HG03439 (cell line): ENCODE data around the gene CITED2.
A peak's percentile ranks its signal among the peaks of the same experiment; 100 is the strongest.

Experiments used
- ATAC-seq: cut with Tn5 transposase; IDR thresholded peaks from one replicate; pipeline ENCODE4 v1.9.1; 2021; ENCODE audit warnings: mild to moderate bottlenecking, moderate library complexity; ENCODE audit not compliant: unreplicated experiment

Gene CITED2

GRCh38 chr6:139334806-139335446 lies 39.5 kb downstream of the CITED2 start:
- ATAC-seq = no peak

GRCh38 chr6:139330826-139331500 lies 43.5 kb downstream of the CITED2 start:
- ATAC-seq = no peak

- no peak for ATAC-seq
Measured at GRCh38 chr6:139330306-139330705, 44.1 kb downstream of the CITED2 start.

- no peak for ATAC-seq
Measured at GRCh38 chr6:139329224-139329623, 45.2 kb downstream of the CITED2 start.

GRCh38 chr6:139327038-139327437 lies 47.4 kb downstream of the CITED2 start:
- peak; percentile 51 for ATAC-seq

GRCh38 chr6:139325686-139326085 lies 48.8 kb downstream of the CITED2 start:
- no peak for ATAC-seq

- ATAC-seq = peak; percentile 40
Measured at GRCh38 chr6:139325125-139325524, 49.3 kb downstream of the CITED2 start.

- ATAC-seq = no peak
Measured at GRCh38 chr6:139324301-139324555, 50.2 kb downstream of the CITED2 start.

- peak; percentile 45 for ATAC-seq
Measured at GRCh38 chr6:139323511-139324300, 50.7 kb downstream of the CITED2 start.
